AG09309 (cell line): ENCODE data around the gene TRIM8.

Experiments used
- DNase-seq: peaks from one replicate; pipeline ENCODE4 v3.0.0-alpha.2; 2010; ENCODE audit warnings: low read depth
- H3K4me3 ChIP-seq: 2 replicates; pipeline ENCODE4 v1.5.1; 2011; ENCODE audit warnings: mild to moderate bottlenecking, low read depth, low read length, moderate library complexity; ENCODE audit not compliant: control insufficient read depth
- CTCF ChIP-seq: IDR thresholded peaks from 2 replicates; pipeline ENCODE4 v1.5.1; 2011; ENCODE audit warnings: mild to moderate bottlenecking, low read depth, low read length, inconsistent platforms; ENCODE audit not compliant: insufficient read depth, control insufficient read depth; ENCODE audit errors: missing control alignments

TRIM8 gene

GRCh38 chr10:102599565-102600327 lies 44.5 kb upstream of the TRIM8 start:
- DNase-seq, result no peak

GRCh38 chr10:102600816-102601215 lies 43.5 kb upstream of the TRIM8 start:
- H3K4me3 ChIP-seq, result no peak overlapping the region
- no peak for DNase-seq
- no peak for TF ChIP-seq CTCF

More at GRCh38 chr10:102599565-102600327, 44.5 kb upstream of the TRIM8 start:
- TF ChIP-seq CTCF, result no peak
- no peak overlapping the region for H3K4me3 ChIP-seq

GRCh38 chr10:102601639-102602038 lies 42.6 kb upstream of the TRIM8 start:
- DNase-seq, result no peak
- TF ChIP-seq CTCF, result no peak
- no peak overlapping the region for H3K4me3 ChIP-seq

- no peak for DNase-seq
- H3K4me3 ChIP-seq, result no peak overlapping the region
- TF ChIP-seq CTCF, result no peak
These were observed 41.8 kb upstream of the TRIM8 start for GRCh38 chr10:102602272-102603045.

GRCh38 chr10:102603946-102604345 lies 40.3 kb upstream of the TRIM8 start:
- no peak for DNase-seq
- TF ChIP-seq CTCF, result no peak
- no peak overlapping the region for H3K4me3 ChIP-seq

GRCh38 chr10:102604439-102604841 lies 39.8 kb upstream of the TRIM8 start:
- no peak overlapping the region for H3K4me3 ChIP-seq
- no peak for DNase-seq
- TF ChIP-seq CTCF, result no peak

GRCh38 chr10:102605712-102606111 lies 38.6 kb upstream of the TRIM8 start:
- no peak for DNase-seq
- H3K4me3 ChIP-seq, result no peak overlapping the region
- TF ChIP-seq CTCF, result no peak
